ENCODE measurements around the gene MB21D2.
"Not testable (repeated sequence)": the region's sequence is repeated elsewhere in the genome, so short reads cannot be mapped to it uniquely, and the experiment has no call there.

The MB21D2 gene

DNA sequence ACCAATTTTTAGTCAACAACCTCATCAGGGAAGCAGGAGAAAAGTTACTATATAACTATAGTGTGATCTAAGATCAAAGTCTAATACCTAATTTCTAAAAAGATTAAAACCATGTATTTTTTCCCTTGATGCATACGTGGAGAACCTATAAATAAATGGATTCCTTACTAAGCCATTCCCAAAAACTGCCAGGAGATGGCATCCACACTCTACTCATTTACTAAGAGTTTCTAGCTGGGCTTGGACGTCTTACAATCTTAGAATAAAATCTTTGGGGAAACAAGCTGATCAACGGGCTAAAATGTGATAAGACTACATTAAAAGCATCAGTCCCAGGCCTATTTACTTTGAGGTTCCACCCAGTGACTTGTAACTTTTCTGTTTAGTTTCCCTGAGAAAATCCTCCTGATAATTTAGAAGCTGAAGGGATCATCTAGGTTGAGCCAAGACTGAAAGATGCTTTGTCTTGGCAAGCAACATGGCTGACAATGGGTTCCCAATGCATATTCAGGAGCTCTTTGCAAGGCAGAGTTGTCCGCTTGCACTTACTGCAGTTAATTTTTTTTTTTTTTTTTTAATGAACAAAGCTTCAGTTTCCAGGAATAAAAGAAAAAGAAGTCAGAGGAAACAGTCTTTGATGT lies 104.8 kb downstream of the MB21D2 start:
- peak in 10 of 51 donors; percentile 5 to 78 (median 21) for DNase-seq

- DNase-seq, result no peak
Measured at GRCh38 chr3:192805711-192806110, 111.9 kb downstream of the MB21D2 start.

DNA sequence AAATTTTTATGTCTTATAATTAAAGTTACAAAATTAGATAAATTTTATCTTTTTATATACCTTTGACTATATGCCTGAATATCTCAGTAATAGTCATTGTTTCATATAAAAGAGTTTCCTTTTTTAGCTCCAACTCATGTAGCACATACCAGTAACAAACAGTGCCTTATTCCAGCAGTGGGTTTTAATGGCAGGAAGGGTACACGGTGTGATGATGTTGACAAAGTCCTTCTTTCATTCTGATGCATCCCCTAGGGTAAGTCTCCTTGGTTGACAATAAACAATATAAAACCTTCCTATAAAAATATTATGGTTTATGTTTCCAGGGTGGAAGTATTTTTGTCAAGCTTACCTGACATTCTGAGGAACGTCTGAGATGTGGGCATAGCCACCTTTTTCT lies 113.2 kb downstream of the MB21D2 start:
- DNase-seq, result no peak

- DNase-seq, result peak in 1 of 51 donors; percentile 33
Measured at GRCh38 chr3:192802957-192803899, 114.4 kb downstream of the MB21D2 start.

GRCh38 chr3:192801985-192802384 lies 115.7 kb downstream of the MB21D2 start:
- no peak for DNase-seq

GRCh38 chr3:192799721-192800120 lies 117.9 kb downstream of the MB21D2 start:
- no peak for DNase-seq

DNA sequence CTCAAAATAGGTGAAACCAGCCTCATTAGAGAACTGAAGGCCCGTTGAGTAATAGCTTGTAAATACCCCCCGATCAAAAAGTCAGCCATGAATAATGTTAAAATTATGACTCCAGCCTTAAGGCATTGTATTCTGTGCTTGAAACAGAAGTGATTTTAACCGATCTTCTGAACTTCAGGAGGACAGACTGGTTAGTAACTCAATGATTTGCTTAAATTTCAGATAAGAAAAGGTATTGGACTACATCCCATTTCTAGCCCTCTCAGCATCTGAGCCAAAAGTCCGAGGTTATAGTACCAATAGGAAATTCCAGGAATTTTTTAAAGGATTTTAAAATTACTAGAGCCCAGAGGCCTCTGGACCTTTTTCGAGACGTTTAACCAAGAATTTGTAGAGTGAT lies 122.6 kb downstream of the MB21D2 start:
- DNase-seq, result no peak

DNA sequence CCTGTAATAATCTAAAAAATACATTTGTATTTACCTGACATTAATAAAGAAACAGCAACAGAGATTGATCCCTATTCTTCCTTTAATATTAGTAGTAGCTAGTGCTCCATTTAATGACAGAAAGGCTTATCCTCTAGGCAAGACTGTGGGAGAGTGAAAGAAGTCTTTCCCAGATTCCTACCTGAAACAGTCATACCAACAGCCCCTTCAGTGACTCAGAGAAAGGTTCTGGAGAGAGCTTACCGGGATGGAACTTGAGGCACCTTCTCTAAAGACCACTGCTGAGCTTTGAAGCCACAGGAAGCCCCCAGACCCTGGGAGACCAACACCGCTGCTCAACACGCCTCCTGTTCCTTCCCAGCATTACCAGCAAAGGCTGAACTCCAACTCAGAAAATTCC lies 123.4 kb downstream of the MB21D2 start:
- DNase-seq, result no peak

DNA sequence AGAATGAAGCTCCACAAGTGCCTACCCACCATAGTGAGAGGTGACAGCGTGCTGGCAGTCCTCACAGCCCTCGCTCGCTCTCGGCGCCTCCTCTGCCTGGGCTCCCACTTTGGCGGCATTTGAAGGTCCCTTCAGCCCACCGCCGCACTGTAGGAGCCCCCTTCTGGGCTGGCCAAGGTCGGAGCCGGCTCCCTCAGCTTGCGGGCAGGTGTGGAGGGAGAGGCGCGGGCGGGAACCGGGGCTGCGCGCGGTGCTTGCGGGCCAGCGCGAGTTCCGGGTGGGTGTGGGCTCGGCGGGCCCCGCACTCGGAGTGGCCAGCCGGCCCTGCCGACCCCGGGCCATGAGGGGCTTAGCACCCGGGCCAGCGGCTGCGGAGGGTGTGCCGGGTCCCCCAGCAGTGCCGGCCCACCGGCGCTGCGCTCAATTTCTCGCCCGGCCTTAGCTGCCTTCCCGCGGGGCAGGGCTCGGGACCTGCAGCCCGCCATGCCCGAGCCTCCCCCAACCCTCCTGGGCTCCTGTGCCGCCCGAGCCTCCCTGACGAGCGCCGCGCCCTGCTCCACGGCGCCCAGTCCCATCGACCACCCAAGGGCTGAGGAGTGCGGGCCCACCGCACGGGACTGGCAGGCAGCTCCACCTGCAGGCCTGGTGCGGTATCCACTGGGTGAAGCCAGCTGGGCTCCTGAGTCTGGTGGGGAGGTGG lies 128.7 kb downstream of the MB21D2 start:
- DNase-seq, result not testable (repeated sequence)

- no peak for DNase-seq
Measured at GRCh38 chr3:192778508-192778907, 139.1 kb downstream of the MB21D2 start.

GRCh38 chr3:192774341-192774740 lies 143.3 kb downstream of the MB21D2 start:
- not testable (repeated sequence) for DNase-seq

GRCh38 chr3:192772240-192772894 lies 145.3 kb downstream of the MB21D2 start:
- peak in 25 of 51 donors; percentile 1 to 54 (median 9) for DNase-seq

DNA sequence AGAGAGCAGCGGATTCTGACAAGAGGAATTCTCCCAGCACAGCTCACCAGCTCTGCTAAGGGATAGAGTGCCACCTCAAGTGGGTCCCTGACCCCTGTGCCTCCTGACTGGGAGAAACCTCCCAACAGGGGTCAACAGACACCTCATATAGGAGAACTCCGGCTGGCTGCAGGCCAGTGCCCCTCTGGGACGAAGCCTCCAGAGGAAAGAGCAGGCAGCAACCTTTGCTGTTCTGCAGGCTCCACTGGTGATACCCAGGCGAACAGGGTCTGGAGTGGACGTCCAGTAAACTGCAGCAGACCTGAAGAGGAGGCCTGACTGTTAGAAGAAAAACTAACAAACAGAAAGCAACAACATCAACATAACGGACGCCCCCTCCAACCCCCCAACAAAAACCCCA lies 159.0 kb downstream of the MB21D2 start:
- no peak for DNase-seq

DNA sequence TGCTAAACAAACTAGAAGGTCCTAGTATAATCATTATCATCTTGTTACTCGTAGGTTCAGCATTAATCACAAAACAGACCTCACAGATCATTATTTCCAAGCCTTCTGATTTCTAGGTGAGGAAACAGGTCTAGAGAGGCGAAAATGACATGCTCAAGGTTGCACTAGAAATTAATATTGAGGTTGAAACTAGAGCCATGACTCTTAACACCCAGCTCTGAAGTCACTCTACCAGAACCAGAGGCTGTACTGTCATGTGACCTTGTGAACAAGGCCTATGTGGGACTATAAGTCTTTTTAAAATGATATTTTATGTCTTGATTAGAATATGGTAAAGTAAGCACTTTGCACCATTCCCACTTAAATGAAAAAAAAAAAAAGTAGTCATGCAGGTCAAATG lies 166.5 kb downstream of the MB21D2 start:
- no peak for DNase-seq

DNA sequence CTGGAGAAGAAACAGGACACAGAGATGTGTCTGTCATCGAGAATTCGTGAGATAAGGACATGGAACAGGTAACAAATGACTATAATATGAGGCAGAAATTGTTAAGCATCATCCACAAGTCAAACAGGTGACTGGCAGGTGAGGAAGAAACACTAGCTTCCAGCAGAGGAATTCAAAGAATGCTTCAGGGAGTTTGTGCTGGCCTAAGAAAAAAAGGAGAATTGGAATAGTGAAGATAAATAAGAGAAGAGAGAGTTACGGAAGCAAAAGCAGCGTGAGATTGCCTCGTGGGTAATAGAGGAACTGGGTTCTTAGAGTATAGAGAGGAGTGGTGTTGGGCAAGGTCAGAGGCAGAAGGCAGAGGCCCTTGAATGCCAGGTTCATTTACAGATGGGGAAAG lies 167.5 kb downstream of the MB21D2 start:
- DNase-seq, result no peak

DNA sequence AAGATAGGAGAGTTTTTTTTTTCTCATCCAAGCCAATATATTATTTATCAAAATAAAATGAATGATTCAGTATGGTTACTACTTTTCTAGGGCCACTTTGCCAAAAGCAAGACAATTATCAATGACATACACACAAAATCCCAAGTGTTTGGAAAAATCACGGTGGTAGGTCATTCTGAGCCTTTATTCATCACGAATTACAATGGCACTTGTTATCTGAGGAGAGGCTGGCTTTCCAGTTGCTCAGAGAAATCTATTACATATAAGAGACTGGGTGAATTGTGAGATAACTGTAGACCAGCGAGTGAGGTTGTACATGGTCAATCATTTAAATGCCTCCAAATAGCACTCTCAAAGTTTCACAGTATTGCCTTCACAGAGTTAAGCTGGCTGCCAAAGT lies 169.9 kb downstream of the MB21D2 start:
- peak in 6 of 51 donors; percentile 0 to 64 (median 4) for DNase-seq

DNA sequence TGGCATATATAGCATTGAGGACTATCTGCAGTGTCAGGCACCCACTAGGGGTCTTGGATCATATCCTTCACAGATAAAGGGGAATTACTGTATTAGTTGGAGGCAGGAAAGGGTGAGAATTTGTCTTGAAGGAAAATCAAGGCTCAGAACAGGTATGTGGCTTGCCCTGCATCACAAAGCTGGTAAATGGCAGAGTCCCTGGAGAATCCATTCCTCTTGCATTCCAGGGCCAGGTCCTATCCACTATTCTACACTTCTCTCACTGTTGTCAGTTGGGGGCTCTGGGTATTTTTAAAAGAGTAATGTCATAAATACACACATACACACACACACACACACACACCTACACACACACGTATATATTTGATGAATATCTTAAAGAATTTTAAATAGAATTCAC lies 170.5 kb downstream of the MB21D2 start:
- no peak for DNase-seq
